Right atrium auricular region (tissue), 2 donors: Measurements from ENCODE around the gene DDAH1. TPM values are rescaled to one million over a fixed set of nuclear protein-coding genes. Genes with fewer than 3 reads are reported as not detected.

Source experiments
- DNase-seq: peaks from one replicate; pipeline ENCODE4 v3.0.0-alpha.2; 2019; ENCODE audit warnings: low spot score
- H3K27ac ChIP-seq, 2 donors: fragments of 200-600 bp; sonication (generic); 1 replicate in 1 of 2; 2 replicates in 1 of 2; pipeline ENCODE4 v1.5.1; 2016 to 2019
- H3K27me3 ChIP-seq, 2 donors: fragments of 200-600 bp; sonication (generic); one replicate each; pipeline versions ENCODE4 v1.5.1 to v1.6.0; 2017 to 2019
- H3K36me3 ChIP-seq: fragments of 200-600 bp; sonication (generic); one replicate; pipeline ENCODE4 v1.5.1; 2016
- H3K4me1 ChIP-seq, 2 donors: fragments of 200-600 bp; sonication (generic); one replicate each; pipeline versions ENCODE4 v1.5.1 to v1.6.0; 2017 to 2019
- H3K4me3 ChIP-seq, 2 donors: fragments of 200-600 bp; sonication (generic); 1 replicate in 1 of 2; 2 replicates in 1 of 2; pipeline ENCODE4 v1.5.1; 2017 to 2019; ENCODE audit warnings: mild to moderate bottlenecking in 1 of 2, moderate library complexity in 1 of 2
- H3K9me3 ChIP-seq, 2 donors: fragments of 200-600 bp; sonication (generic); one replicate each; pipeline ENCODE4 v1.5.1; 2019
- total RNA-seq, 2 donors: library from RNA; depleted of rRNA; stranded (reverse); fragments of >200 nt; gene quantifications; one replicate each; pipeline ENCODE4 v1.1.0, GENCODE V29; 2016
- TF ChIP-seq, protein P1 (sequence below), 2 donors: fragments of 200-600 bp; sonication (generic); IDR thresholded peaks; one replicate each; pipeline ENCODE4 v1.5.1; 2019; ENCODE audit warnings: antibody characterized with exemption in 2 of 2

DDAH1 gene
- total RNA-seq, 2 donors from 2014 or later: 10.8 to 18.3 TPM

DNA sequence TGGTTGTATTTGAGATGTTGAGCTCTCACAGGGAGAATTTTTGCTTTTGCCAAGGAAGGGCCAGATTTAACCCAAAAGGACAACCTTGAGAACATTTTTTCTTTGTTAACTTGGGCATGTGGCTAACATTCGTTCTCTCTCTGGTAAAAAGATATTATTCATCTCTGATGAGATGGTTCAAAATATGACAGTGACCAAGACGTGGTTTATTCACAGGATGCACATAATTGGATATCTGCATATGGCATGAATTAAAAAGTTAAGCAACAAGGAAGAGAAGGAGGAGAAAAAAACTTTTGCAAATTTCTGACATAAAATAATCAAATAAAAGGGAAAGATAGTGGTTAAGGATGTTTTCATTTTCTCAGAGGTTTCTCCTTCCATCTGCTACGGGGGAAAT, 145.5 kb downstream of the DDAH1 start:
- Histone ChIP-seq H3K4me1 (peaks cover 0 to 29% of the 10 kb centered on the region in 2 donors), H3K9me3 (no peaks in the 10 kb centered on the region), H3K27ac (no peak overlapping the region), H3K27me3 (no peaks in the 10 kb centered on the region), H3K36me3 (no peaks in the 10 kb centered on the region), H3K4me3 (no peak overlapping the region)
- DNase-seq: no peak
- TF ChIP-seq, protein P1, sequence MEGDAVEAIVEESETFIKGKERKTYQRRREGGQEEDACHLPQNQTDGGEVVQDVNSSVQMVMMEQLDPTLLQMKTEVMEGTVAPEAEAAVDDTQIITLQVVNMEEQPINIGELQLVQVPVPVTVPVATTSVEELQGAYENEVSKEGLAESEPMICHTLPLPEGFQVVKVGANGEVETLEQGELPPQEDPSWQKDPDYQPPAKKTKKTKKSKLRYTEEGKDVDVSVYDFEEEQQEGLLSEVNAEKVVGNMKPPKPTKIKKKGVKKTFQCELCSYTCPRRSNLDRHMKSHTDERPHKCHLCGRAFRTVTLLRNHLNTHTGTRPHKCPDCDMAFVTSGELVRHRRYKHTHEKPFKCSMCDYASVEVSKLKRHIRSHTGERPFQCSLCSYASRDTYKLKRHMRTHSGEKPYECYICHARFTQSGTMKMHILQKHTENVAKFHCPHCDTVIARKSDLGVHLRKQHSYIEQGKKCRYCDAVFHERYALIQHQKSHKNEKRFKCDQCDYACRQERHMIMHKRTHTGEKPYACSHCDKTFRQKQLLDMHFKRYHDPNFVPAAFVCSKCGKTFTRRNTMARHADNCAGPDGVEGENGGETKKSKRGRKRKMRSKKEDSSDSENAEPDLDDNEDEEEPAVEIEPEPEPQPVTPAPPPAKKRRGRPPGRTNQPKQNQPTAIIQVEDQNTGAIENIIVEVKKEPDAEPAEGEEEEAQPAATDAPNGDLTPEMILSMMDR (IDR thresholded peaks at IDR 0.05): no peak

DNA sequence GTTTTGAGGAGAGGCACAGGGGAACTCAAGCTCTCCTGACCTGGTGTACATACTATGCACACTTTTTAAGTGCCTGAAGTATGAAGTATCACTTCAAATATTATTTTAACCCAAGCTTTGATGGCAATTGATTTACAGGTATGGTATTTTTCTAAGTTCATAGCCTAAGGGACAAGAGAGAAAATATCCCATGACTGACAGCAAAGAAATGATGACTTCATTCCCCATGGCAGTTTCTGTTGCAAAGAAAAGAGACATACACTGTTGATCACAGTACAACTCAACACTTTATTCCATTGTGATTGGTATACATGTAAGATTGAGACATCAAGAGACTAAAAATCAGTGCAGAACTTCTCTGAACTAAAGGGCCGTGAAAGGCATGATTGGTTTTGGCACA, 146.7 kb downstream of the DDAH1 start:
- H3K27ac ChIP-seq: no peak overlapping the region
- no peaks in the 10 kb centered on the region for H3K36me3 ChIP-seq
- TF ChIP-seq, protein P1 (IDR thresholded peaks at IDR 0.05): no peak
- no peaks in the 10 kb centered on the region for H3K9me3 ChIP-seq
- no peaks in the 10 kb centered on the region for H3K27me3 ChIP-seq
- no peak for DNase-seq
- H3K4me1 ChIP-seq: peaks cover 0 to 41% of the 10 kb centered on the region in 2 donors
- no peak overlapping the region for H3K4me3 ChIP-seq

DNA sequence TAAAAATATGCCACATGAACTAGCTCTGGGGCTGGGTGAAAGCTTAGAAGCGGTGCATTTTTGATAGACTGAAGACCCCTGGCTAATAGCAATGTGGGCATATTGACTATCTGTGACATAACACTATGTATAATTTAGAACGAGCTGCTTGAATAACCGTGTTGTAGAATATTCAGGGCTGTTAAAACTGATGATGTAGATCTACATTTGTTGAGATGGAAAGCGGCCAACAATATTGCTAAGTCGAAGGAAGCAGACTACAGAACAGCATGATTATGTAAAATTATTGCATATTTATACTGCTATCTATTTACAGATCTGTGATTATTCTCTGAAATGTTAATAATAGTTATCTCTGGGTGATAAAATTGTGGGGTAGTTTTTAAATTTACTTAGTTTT, 147.4 kb downstream of the DDAH1 start:
- no peak overlapping the region for H3K27ac ChIP-seq
- TF ChIP-seq, protein P1 (IDR thresholded peaks at IDR 0.05): no peak
- peaks cover 0 to 42% of the 10 kb centered on the region in 2 donors for H3K4me1 ChIP-seq
- no peaks in the 10 kb centered on the region for H3K27me3 ChIP-seq
- H3K36me3 ChIP-seq: no peaks in the 10 kb centered on the region
- no peak overlapping the region for H3K4me3 ChIP-seq
- no peaks in the 10 kb centered on the region for H3K9me3 ChIP-seq
- DNase-seq: no peak

DNA sequence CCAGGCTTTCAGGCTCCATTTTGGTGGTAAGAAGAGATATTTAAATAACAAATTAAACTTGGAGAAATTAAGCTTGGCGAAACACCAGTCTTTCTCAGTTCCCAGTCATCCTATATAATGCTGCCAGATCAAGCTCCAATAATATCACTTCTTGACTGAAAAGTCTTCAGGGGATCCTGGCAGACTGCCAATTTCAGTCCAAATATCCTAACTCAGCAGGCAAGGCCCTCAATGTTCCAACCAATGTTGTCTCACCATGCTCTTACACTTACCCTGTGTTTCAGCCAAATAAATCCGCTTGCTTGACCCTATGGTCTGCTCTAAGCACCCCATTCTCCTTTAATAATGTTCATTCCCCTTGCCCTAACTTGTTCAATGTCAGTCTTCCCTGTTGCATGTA, 148.6 kb downstream of the DDAH1 start:
- DNase-seq: no peak
- Histone ChIP-seq H3K36me3 (no peaks in the 10 kb centered on the region), H3K27me3 (no peaks in the 10 kb centered on the region), H3K27ac (peak overlapping the region; percentile 81 to 82), H3K4me3 (no peak overlapping the region), H3K9me3 (no peaks in the 10 kb centered on the region), H3K4me1 (peaks cover 0 to 50% of the 10 kb centered on the region in 2 donors)
- TF ChIP-seq, protein P1 (IDR thresholded peaks at IDR 0.05): no peak

DNA sequence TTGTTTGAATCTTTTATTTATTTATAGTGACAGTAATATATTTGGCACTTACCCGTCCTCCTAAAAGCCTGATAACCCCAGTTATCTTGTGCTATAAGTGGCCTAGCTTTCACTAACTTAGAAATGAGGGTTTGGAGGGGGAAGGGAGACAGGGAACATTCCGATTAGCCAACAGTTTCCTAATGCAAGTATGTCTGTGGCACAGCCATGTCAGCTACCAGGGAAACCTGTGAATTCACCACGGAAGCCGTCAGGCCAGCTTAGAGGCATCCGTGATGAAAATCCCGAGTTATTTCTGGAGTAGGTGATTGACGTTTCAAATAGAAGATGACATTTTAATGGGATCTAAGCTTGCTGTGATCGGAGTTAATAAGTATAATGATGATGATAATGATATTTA, 149.2 kb downstream of the DDAH1 start:
- Histone ChIP-seq H3K27me3 (no peaks in the 10 kb centered on the region), H3K36me3 (no peaks in the 10 kb centered on the region), H3K4me1 (peaks cover 0 to 50% of the 10 kb centered on the region in 2 donors), H3K27ac (peak overlapping the region; percentile 81 to 82), H3K9me3 (no peaks in the 10 kb centered on the region), H3K4me3 (no peak overlapping the region)
- TF ChIP-seq, protein P1 (IDR thresholded peaks at IDR 0.05): no peak
- DNase-seq: no peak

DNA sequence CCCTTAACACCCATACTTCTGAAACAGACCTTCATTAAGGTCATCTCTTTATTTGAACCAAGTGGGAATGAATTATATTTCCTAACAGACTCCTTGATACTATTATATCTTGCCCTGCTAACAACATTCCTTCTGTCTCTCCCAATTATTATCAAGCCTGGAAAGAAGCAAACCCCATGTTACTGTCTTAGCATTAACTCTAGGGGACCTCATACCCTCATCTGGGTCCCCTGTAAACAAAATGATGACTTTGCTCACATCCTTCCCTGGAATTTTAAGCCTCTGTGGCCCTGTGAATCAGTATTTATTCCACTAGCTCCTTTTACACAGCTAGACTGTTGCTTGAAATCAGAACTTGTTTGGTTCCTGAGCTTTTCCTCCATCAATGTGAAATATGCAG, 150.2 kb downstream of the DDAH1 start:
- peaks cover 0 to 46% of the 10 kb centered on the region in 2 donors for H3K4me1 ChIP-seq
- DNase-seq: no peak
- H3K27me3 ChIP-seq: no peaks in the 10 kb centered on the region
- H3K36me3 ChIP-seq: no peaks in the 10 kb centered on the region
- no peak overlapping the region for H3K4me3 ChIP-seq
- no peaks in the 10 kb centered on the region for H3K9me3 ChIP-seq
- TF ChIP-seq, protein P1 (IDR thresholded peaks at IDR 0.05): no peak
- H3K27ac ChIP-seq: peak overlapping the region; percentile 81 to 82
